ENCODE results near the gene FADS2. TPM values are rescaled to one million over a fixed set of nuclear protein-coding genes. Genes with fewer than 3 reads are reported as not detected.

Gene FADS2
- total and polyA plus RNA-seq, 9 of the 15 experiments (the other 6 are each of a cell fraction or from before 2014, with no cell fraction given), result 2.9 to 42.8 (median 16.2) TPM

DNA sequence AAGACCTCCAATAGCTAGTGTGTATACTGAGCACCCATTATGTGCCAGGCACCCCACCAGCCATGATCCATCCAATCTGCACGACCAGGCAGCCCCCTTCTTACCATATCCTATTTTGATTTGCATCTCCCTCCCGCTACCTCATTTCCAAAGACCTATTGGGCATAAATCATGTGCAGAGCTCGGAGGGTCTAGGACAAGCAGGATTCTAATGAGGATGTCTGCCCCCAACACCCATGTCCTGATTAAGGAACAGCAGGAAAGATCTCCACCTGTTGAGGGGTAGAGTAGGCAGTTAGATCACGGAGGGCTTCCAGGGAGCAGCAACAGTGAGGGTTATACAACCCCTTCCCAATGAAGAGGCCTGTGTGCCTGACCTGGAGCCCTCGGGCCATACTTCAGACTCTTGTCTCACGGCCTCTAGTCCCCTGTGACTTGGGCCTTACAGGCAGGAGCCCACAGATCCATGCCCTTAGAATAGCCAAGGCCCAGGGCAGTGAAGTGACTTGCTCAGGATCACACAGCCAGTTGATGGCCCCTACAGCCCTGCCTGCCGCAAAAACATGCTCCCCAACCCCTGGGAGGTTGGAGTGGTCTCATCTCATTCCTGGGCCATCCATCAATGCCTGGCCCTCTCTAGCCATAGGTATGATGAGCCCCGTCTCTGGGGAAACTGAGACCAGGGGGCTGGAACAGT lies 85.7 kb downstream of the FADS2 start:
- TF ChIP-seq ZFP36 (IDR thresholded peaks at IDR 0.05; ENCODE audit: low read depth, low read length, partially characterized antibody) (peak; percentile 72), RBM25 (IDR thresholded peaks at IDR 0.05; ENCODE audit: low read depth, low read length, severe bottlenecking) (peak; percentile 26), POLR2G (IDR thresholded peaks at IDR 0.05; ENCODE audit: low read depth, low read length) (no peak)
- TF ChIP-seq, protein P1, sequence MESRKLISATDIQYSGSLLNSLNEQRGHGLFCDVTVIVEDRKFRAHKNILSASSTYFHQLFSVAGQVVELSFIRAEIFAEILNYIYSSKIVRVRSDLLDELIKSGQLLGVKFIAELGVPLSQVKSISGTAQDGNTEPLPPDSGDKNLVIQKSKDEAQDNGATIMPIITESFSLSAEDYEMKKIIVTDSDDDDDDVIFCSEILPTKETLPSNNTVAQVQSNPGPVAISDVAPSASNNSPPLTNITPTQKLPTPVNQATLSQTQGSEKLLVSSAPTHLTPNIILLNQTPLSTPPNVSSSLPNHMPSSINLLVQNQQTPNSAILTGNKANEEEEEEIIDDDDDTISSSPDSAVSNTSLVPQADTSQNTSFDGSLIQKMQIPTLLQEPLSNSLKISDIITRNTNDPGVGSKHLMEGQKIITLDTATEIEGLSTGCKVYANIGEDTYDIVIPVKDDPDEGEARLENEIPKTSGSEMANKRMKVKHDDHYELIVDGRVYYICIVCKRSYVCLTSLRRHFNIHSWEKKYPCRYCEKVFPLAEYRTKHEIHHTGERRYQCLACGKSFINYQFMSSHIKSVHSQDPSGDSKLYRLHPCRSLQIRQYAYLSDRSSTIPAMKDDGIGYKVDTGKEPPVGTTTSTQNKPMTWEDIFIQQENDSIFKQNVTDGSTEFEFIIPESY (CRISPR knock-in tag; IDR thresholded peaks at IDR 0.05), result peak; percentile 55; the same call in 1 of the 2 replicates
- WGBS (ENCODE audit: insufficient coverage, low coverage, missing lambda C conversion rate), result 72% methylated on average over 8 of the region's 8 CpGs
- peaks cover 7% of the 10 kb centered on the region for H3K9me1 ChIP-seq (ENCODE audit: control insufficient read depth, insufficient read depth, low read length)
- peak in 1 of 4 experiments; percentile 4 for DNase-seq (ENCODE audit: extremely low read depth in 1 of 4, low spot score in 3 of 4)
- in situ Hi-C loops (cut with MboI), result no loop called here
- no peaks in the 10 kb centered on the region for H3K27me3 ChIP-seq (ENCODE audit: control insufficient read depth in 2 of 2, insufficient read depth in 2 of 2, low read length in 2 of 2)
- peak overlapping the region in 1 of 2 experiments; percentile 77; a peak in 2 of 4 replicates for H3K9ac ChIP-seq (ENCODE audit: insufficient read depth in 1 of 2, low read depth in 2 of 2, low read length in 2 of 2)
- ChIA-PET POLR2A (interaction anchor here (0.6 to 1.1 kb wide), 4 partner anchors 53 to 488 kb away, joined by 3 to 5 read pairs (median 4); partner anchors contain the start of genes FTH1 and INCENP), CTCF (ENCODE audit: low intra/inter-chr PET ratio) (no interaction called here)
- H3K27ac ChIP-seq (ENCODE audit: extremely low read depth, low read depth, low read length), result no peak overlapping the region
- intact Hi-C loops (cut with micrococcal nuclease), result no loop called here
- no peak overlapping the region for H3K4me2 ChIP-seq (ENCODE audit: insufficient read depth, low read length)
- no peak overlapping the region for H3K4me3 ChIP-seq
- FAIRE-seq, result no peak
- peaks cover 14% of the 10 kb centered on the region; the same call in 2 of the 3 replicates for H3K36me3 ChIP-seq (ENCODE audit: control insufficient read depth, insufficient read depth, low read length)
- peaks cover 98% of the 10 kb centered on the region for H3K79me2 ChIP-seq (ENCODE audit: control insufficient read depth, insufficient read depth, low read length)
- H3K4me1 ChIP-seq (replicated peaks in 1 of 2; ENCODE audit: control insufficient read depth in 2 of 2, insufficient read depth in 2 of 2, low read length in 2 of 2), result peaks cover 27 to 74% of the 10 kb centered on the region in 2 experiments
- BruUV-seq (replicated peaks), result no TSS peak
- peaks cover 29% of the 10 kb centered on the region; the same call in 1 of the 2 replicates for H4K20me1 ChIP-seq (replicated peaks; ENCODE audit: control insufficient read depth, insufficient read depth, low read length)
- no peaks in the 10 kb centered on the region for H3K9me3 ChIP-seq (replicated peaks; ENCODE audit: control insufficient read depth, insufficient read depth, low read depth, low read length)
- no peak for ATAC-seq
- H2AFZ ChIP-seq (ENCODE audit: low read depth, low read length), result no peak overlapping the region
